GM12878 (cell line): Measurements from ENCODE around the gene ANO6. TPM values are rescaled to one million over a fixed set of nuclear protein-coding genes. Genes with fewer than 3 reads are reported as not detected.

Experiments
- ATAC-seq: fragments of 200-7000 bp; cut with Tn5 transposase; 3 replicates; pipeline ENCODE4 v1.9.1; 2020; ENCODE audit warnings: mild to moderate bottlenecking, moderate library complexity
- BruUV-seq: library from RNA; stranded (reverse); fragments of 400-500 nt; replicated peaks from 2 replicates; lab custom pipeline; 2021; lab: Mats Ljungman, UMichigan
- CTCF ChIA-PET: fragments of 300-600 bp; sonication (Branson Sonifier 250); formaldehyde crosslinking; extraction: SDS; loops from one replicate; lab custom pipeline; 2021; ENCODE audit warnings: inconsistent platforms; lab: Yijun Ruan, JAX
- POLR2A ChIA-PET: fragments of 350-600 bp; formaldehyde crosslinking; extraction: SDS; loops from one replicate; lab custom pipeline; 2021; ENCODE audit warnings: inconsistent platforms; lab: Charles Lee
- RAD21 ChIA-PET: fragments of 300-600 bp; sonication (Branson Sonifier 250); formaldehyde crosslinking; loops from one replicate; lab custom pipeline; 2023; ENCODE audit warnings: antibody characterized with exemption; ENCODE audit not compliant: unreplicated experiment; lab: Charles Lee
- SMC1A ChIA-PET: fragments of 300-600 bp; sonication (Branson Sonifier 250); formaldehyde crosslinking; loops from one replicate; lab custom pipeline; 2023; ENCODE audit not compliant: unreplicated experiment, uncharacterized antibody; lab: Charles Lee
- DNase-seq: peaks from one replicate; pipeline ENCODE4 v3.0.0-alpha.2; 2011; ENCODE audit warnings: low read depth, low spot score
- FAIRE-seq: peaks from 3 replicates; lab custom pipeline; 2011; peaks lifted over from hg19 to GRCh38; lab: Jason Lieb, UNC
- H2AFZ ChIP-seq: 2 replicates; pipeline ENCODE4 v1.6.0; 2011; ENCODE audit warnings: low read depth, low read length, control low read depth; ENCODE audit not compliant: control insufficient read depth
- H3K27ac ChIP-seq: 2 replicates; pipeline ENCODE4 v1.5.1; 2011; ENCODE audit warnings: control low read depth; ENCODE audit not compliant: control insufficient read depth, insufficient read depth
- H3K27me3 ChIP-seq, 2 experiments: replicated peaks in 1 of 2; 2 replicates each; pipeline versions ENCODE4 v1.6.0 to v1.6.1; 2011; ENCODE audit warnings: low read length in 1 of 2; ENCODE audit not compliant: control insufficient read depth in 2 of 2, insufficient read depth in 2 of 2
- H3K36me3 ChIP-seq, 2 experiments: 2 replicates each; pipeline ENCODE4 v1.5.1; 2011; ENCODE audit warnings: low read length in 1 of 2; ENCODE audit not compliant: control insufficient read depth in 2 of 2, insufficient read depth in 2 of 2
- H3K4me1 ChIP-seq: 2 replicates; pipeline ENCODE4 v1.6.1; 2011; ENCODE audit warnings: mild to moderate bottlenecking, low read length, moderate library complexity, mixed read lengths; ENCODE audit not compliant: control insufficient read depth, insufficient read depth
- H3K4me2 ChIP-seq: 2 replicates; pipeline ENCODE4 v1.6.0; 2011; ENCODE audit warnings: control low read depth; ENCODE audit not compliant: control insufficient read depth, insufficient read depth
- H3K4me3 ChIP-seq: fragments of 200-600 bp; sonication (generic); 2 replicates; pipeline ENCODE4 v1.5.1; 2016
- H3K79me2 ChIP-seq: 2 replicates; pipeline ENCODE4 v1.6.0; 2011; ENCODE audit warnings: low read length; ENCODE audit not compliant: control insufficient read depth, insufficient read depth
- H3K9ac ChIP-seq: 2 replicates; pipeline ENCODE4 v1.8.0; 2011; ENCODE audit warnings: low read length, control low read depth, mixed read lengths; ENCODE audit not compliant: control insufficient read depth, insufficient read depth
- H3K9me3 ChIP-seq: replicated peaks from 3 replicates; pipeline ENCODE4 v1.5.1; 2011; ENCODE audit warnings: mild to moderate bottlenecking, low read length; ENCODE audit not compliant: control insufficient read depth, insufficient read depth
- H4K20me1 ChIP-seq: 2 replicates; pipeline ENCODE4 v1.6.0; 2011; ENCODE audit not compliant: control insufficient read depth, insufficient read depth
- ATF7 ChIP-seq: fragments of 450-650 bp; IDR thresholded peaks from 2 replicates; pipeline ENCODE4 v1.6.1; 2016; ENCODE audit warnings: low read depth, mild to moderate bottlenecking
- CHD1 ChIP-seq: IDR thresholded peaks from 2 replicates; pipeline ENCODE4 v1.6.1; 2012; ENCODE audit warnings: low read depth, low read length, improper control_type of control experiment
- IKZF1 ChIP-seq: fragments of 450-650 bp; conservative IDR thresholded peaks from 2 replicates; pipeline ENCODE4 v1.6.1; 2017; ENCODE audit warnings: antibody characterized with exemption, mild to moderate bottlenecking
- MAX ChIP-seq: IDR thresholded peaks from 2 replicates; pipeline ENCODE4 v1.6.1; 2012; ENCODE audit warnings: low read depth, low read length, improper control_type of control experiment
- RCOR1 ChIP-seq: conservative IDR thresholded peaks from 2 replicates; pipeline ENCODE4 v1.6.1; 2012; ENCODE audit warnings: low read depth, low read length, improper control_type of control experiment
- YY1 ChIP-seq: IDR thresholded peaks from 2 replicates; pipeline ENCODE4 v1.6.1; 2011; ENCODE audit warnings: low read depth, mild to moderate bottlenecking, low read length
- ZNF217 ChIP-seq: fragments of 450-650 bp; IDR thresholded peaks from 2 replicates; pipeline ENCODE4 v1.6.1; 2017; ENCODE audit warnings: antibody characterized with exemption, mild to moderate bottlenecking
- ZNF687 ChIP-seq: fragments of 450-650 bp; IDR thresholded peaks from 2 replicates; pipeline ENCODE4 v1.6.1; 2017; ENCODE audit warnings: mild to moderate bottlenecking, moderate library complexity
- ZSCAN29 ChIP-seq: fragments of 450-650 bp; IDR thresholded peaks from 2 replicates; pipeline ENCODE4 v1.6.1; 2017; ENCODE audit warnings: mild to moderate bottlenecking, moderate library complexity
- WGBS: methylation state at CpG from one replicate; pipeline ENCODE4 v1.1.6; 2016; ENCODE audit warnings: low lambda C conversion rate; ENCODE audit not compliant: insufficient replicate concordance, insufficient coverage; ENCODE audit errors: missing lambda C conversion rate; 5-methylcytosine and 5-hydroxymethylcytosine counted together
- in situ Hi-C: fragments of 300-500 bp; cut with MboI; formaldehyde crosslinking; loops from 9 replicates; pipeline ENCODE4 v1.14.3; 2018; ENCODE audit warnings: mixed read lengths
- intact Hi-C: fragments of 100-400 bp; cut with micrococcal nuclease; formaldehyde crosslinking; loops from one replicate; pipeline ENCODE4 v1.14.2; 2022; ENCODE audit not compliant: unreplicated experiment
- polyA plus RNA-seq, 11 experiments: library from polyadenylated mRNA; depleted of rRNA in 4 of 11; unstranded in 6 of 11; stranded (reverse) in 5 of 11; fragments of >200 nt; fragmentation: Nextera tagmentation in 4 of 11; fragmentation: Illumina TruSeq in 1 of 11; extraction: Ambion mirVana in 4 of 11; extraction: Trizol in 1 of 11; gene quantifications; 1 replicate in 1 of 11; 2 replicates in 10 of 11; pipeline versions ENCODE4 v1.2.1 to v1.2.3, GENCODE V29; 2011 to 2016; ENCODE audit warnings: inconsistent platforms in 2 of 11, missing spikeins in 2 of 11, low read depth in 1 of 11
- total RNA-seq, 4 experiments: library from RNA; depleted of rRNA in 3 of 4; stranded (reverse); fragments of >200 nt in 3 of 4; fragmentation: Illumina TruSeq in 1 of 4; extraction: Trizol in 1 of 4; gene quantifications; 2 replicates each; pipeline versions ENCODE4 v1.2.1 to v1.2.3, GENCODE V29; 2013 to 2021

Gene ANO6
- total and polyA plus RNA-seq, 10 of the 15 experiments (the other 5 are each of a cell fraction or from before 2014, with no cell fraction given), result 4.6 to 30.3 (median 26.0) TPM

GRCh38 chr12:45294906-45295305 lies 79.0 kb downstream of the ANO6 start:
- FAIRE-seq, result peak; percentile 62
- RAD21 ChIA-PET, result no interaction called here
- no peak overlapping the region for H2AFZ ChIP-seq

More at GRCh38 chr12:45294906-45295305, 79.0 kb downstream of the ANO6 start:
- ATAC-seq, result no peak
- Histone ChIP-seq H3K4me1 (peaks cover 5% of the 10 kb centered on the region), H3K4me2 (no peak overlapping the region), H3K27me3 (no peaks in the 10 kb centered on the region), H3K4me3 (no peak overlapping the region), H3K9me3 (no peaks in the 10 kb centered on the region; the same call in 2 of the 3 replicates), H3K9ac (no peak overlapping the region), H3K27ac (no peak overlapping the region), H4K20me1 (no peaks in the 10 kb centered on the region), H3K36me3 (no peaks in the 10 kb centered on the region; a peak in 1 of 4 replicates), H3K79me2 (no peaks in the 10 kb centered on the region; the same call in none of the 2 replicates)
- ChIA-PET POLR2A (no interaction called here), SMC1A (no interaction called here), CTCF (no interaction called here)
- no peak for DNase-seq
- TF ChIP-seq ATF7 (no peak), IKZF1 (no peak), ZSCAN29 (no peak), YY1 (no peak), ZNF687 (no peak), RCOR1 (no peak), MAX (no peak), ZNF217 (no peak), CHD1 (no peak)
- in situ Hi-C loops (no loop called here), intact Hi-C loops (no loop called here)
- WGBS, result 96% methylated on average over 5 of the region's 5 CpGs
- BruUV-seq, result no TSS peak
